H1 (cell line): ENCODE results near the gene ZNF487. TPM values are rescaled to one million over a fixed set of nuclear protein-coding genes. Genes with fewer than 3 reads are reported as not detected.
A peak's percentile ranks its signal among the peaks of the same experiment; 100 is the strongest.

ENCODE experiments used
- CHD2 ChIP-seq: IDR thresholded peaks from 2 replicates; pipeline ENCODE4 v1.6.1; 2012; ENCODE audit warnings: low read length, improper control_type of control experiment
- E2F6 ChIP-seq: IDR thresholded peaks from 2 replicates; pipeline ENCODE4 v1.6.1; 2012; ENCODE audit warnings: inconsistent platforms
- RNF2 ChIP-seq: fragments of 200-900, 300-1000 bp; sonication (generic); IDR thresholded peaks from 2 replicates; pipeline ENCODE4 v1.7.1; 2016; ENCODE audit warnings: borderline replicate concordance, low read depth, mild to moderate bottlenecking, antibody characterized with exemption, low read length; ENCODE audit not compliant: poor library complexity, severe bottlenecking; ENCODE audit errors: missing control alignments
- RXRA ChIP-seq: IDR thresholded peaks from 2 replicates; pipeline ENCODE4 v1.6.1; 2011; ENCODE audit warnings: low read depth, mild to moderate bottlenecking, low read length, moderate library complexity; ENCODE audit not compliant: insufficient read depth
- SIRT6 ChIP-seq: IDR thresholded peaks from one replicate; pipeline ENCODE4 v1.7.1; 2012; ENCODE audit warnings: low read length, inconsistent platforms
- SP4 ChIP-seq: IDR thresholded peaks from 2 replicates; pipeline ENCODE4 v1.6.1; 2012; ENCODE audit warnings: low read length, inconsistent platforms
- TAF1 ChIP-seq: IDR thresholded peaks from 2 replicates; pipeline ENCODE4 v1.6.1; 2011; ENCODE audit warnings: mild to moderate bottlenecking, low read depth, low read length
- TBP ChIP-seq: IDR thresholded peaks from 2 replicates; pipeline ENCODE4 v1.6.1; 2011; ENCODE audit warnings: low read depth, low read length, improper control_type of control experiment
- TEAD4 ChIP-seq: IDR thresholded peaks from 2 replicates; pipeline ENCODE4 v1.6.1; 2012; ENCODE audit warnings: low read depth, low read length, inconsistent platforms, mixed read lengths
- USF2 ChIP-seq: IDR thresholded peaks from 2 replicates; pipeline ENCODE4 v1.6.1; 2011; ENCODE audit warnings: low read length, improper control_type of control experiment
- polyA plus RNA-seq, 7 experiments: library from polyadenylated mRNA; depleted of rRNA in 3 of 7; stranded (reverse) in 5 of 7; unstranded in 2 of 7; fragments of >200 nt in 5 of 7; fragments of 200-250 nt in 2 of 7; gene quantifications; 1 replicate in 5 of 7; 2 replicates in 1 of 7; 4 replicates in 1 of 7; pipeline versions ENCODE4 v1.2.1 to v1.2.3, GENCODE V29; 2011 to 2013; ENCODE audit warnings: missing spikeins in 2 of 7, mixed read lengths in 2 of 7
- total RNA-seq: library from RNA; stranded (reverse); fragmentation: NEBNext Ultra II Directional; extraction: Animal tissue kit (Norgen Biotek cat#: 25700); gene quantifications from 2 replicates; pipeline ENCODE4 v1.2.1, GENCODE V29; 2021
- TF ChIP-seq, protein P1 (sequence below): IDR thresholded peaks from 2 replicates; pipeline ENCODE4 v1.6.1; 2012; ENCODE audit warnings: low read length, inconsistent platforms

Gene ZNF487
- total and polyA plus RNA-seq, 2 of the 8 experiments (the other 6 are each of a cell fraction or from before 2014, with no cell fraction given): 1.9 to 2.5 TPM

DNA sequence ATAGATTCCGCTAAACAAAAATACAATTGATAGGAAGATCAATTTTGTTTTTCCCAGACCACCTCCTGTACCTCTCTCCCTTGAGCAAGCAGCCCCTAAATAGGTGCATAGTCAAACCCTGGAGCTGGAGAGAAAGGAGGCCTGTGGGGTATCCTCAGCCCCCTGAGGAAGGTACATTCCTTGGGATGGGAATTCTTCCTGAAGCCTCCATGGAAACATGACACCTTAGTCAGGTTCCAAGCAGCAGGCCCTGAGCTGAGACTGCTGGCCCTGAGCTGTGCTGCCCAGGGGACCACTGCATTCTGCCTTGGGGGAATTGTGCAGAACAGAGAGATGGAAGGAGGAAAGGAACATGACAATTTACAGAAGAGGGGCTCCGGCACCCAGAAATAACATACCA is 35.3 kb upstream of the ZNF487 start (continued):
- TF ChIP-seq, protein P1, sequence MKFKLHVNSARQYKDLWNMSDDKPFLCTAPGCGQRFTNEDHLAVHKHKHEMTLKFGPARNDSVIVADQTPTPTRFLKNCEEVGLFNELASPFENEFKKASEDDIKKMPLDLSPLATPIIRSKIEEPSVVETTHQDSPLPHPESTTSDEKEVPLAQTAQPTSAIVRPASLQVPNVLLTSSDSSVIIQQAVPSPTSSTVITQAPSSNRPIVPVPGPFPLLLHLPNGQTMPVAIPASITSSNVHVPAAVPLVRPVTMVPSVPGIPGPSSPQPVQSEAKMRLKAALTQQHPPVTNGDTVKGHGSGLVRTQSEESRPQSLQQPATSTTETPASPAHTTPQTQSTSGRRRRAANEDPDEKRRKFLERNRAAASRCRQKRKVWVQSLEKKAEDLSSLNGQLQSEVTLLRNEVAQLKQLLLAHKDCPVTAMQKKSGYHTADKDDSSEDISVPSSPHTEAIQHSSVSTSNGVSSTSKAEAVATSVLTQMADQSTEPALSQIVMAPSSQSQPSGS: no peak
- TF ChIP-seq RNF2: no peak
- no peak for TF ChIP-seq SIRT6
- TF ChIP-seq SP4: no peak
- no peak for TF ChIP-seq E2F6
- TF ChIP-seq RXRA: no peak
- TF ChIP-seq TBP: peak; percentile 75
- TF ChIP-seq TAF1: peak; percentile 30; the same call in 1 of the 2 replicates
- TF ChIP-seq USF2: no peak
- TF ChIP-seq TEAD4: peak; percentile 85
- no peak for TF ChIP-seq CHD2
